ENCODE measurements around the gene TMEM132C. TPM values are rescaled to one million over a fixed set of nuclear protein-coding genes. Genes with fewer than 3 reads are reported as not detected.
A peak's percentile ranks its signal among the peaks of the same experiment; 100 is the strongest.

TMEM132C gene
- total RNA-seq, 2 donors from 2014 or later = 0.26 to 0.33 TPM

- Mint-ChIP-seq H3K4me3 (no peak overlapping the region), H3K27me3 (ENCODE audit: insufficient read depth) (peaks cover 27% of the 10 kb centered on the region), H3K36me3 (ENCODE audit: low read depth) (no peaks in the 10 kb centered on the region), H3K27ac (no peak overlapping the region), H3K9me3 (no peaks in the 10 kb centered on the region), H3K4me1 (no peaks in the 10 kb centered on the region)
- Histone ChIP-seq H3K4me3 (ENCODE audit: low read length) (no peak overlapping the region), H3K27ac (ENCODE audit: low read depth, low read length) (no peak overlapping the region), H3K36me3 (ENCODE audit: control insufficient read depth, insufficient read depth, low read length) (no peaks in the 10 kb centered on the region), H3K9ac (ENCODE audit: extremely low read depth, low read length, poor library complexity, severe bottlenecking) (no peak overlapping the region), H3K9me3 (ENCODE audit: control insufficient read depth, low read length) (no peaks in the 10 kb centered on the region), H3K4me1 (ENCODE audit: control insufficient read depth, insufficient read depth, low read length) (no peaks in the 10 kb centered on the region), H3K27me3 (ENCODE audit: control insufficient read depth, insufficient read depth, low read length, poor library complexity, severe bottlenecking) (peaks cover 9% of the 10 kb centered on the region)
- DNase-seq = peak; percentile 23
- WGBS, 2 experiments (ENCODE audit: insufficient coverage in 1 of 2, insufficient read length in 1 of 2) = 85 to 91% methylated on average over 7 of the region's 7 CpGs
- no peak for TF ChIP-seq CTCF (conservative IDR thresholded peaks at IDR 0.05)
These were observed 89.6 kb downstream of the TMEM132C start for GRCh38 chr12:128356547-128356946.

- no peak overlapping the region for H3K9ac ChIP-seq (ENCODE audit: extremely low read depth, low read length, poor library complexity, severe bottlenecking)
- peaks cover 37% of the 10 kb centered on the region for H3K27me3 ChIP-seq (ENCODE audit: control insufficient read depth, insufficient read depth, low read length, poor library complexity, severe bottlenecking)
- TF ChIP-seq CTCF (conservative IDR thresholded peaks at IDR 0.05) = no peak
- H3K4me3 Mint-ChIP-seq = no peak overlapping the region
- H3K4me1 ChIP-seq (ENCODE audit: control insufficient read depth, insufficient read depth, low read length) = peaks cover 5% of the 10 kb centered on the region
- H3K36me3 ChIP-seq (ENCODE audit: control insufficient read depth, insufficient read depth, low read length) = no peaks in the 10 kb centered on the region
- peaks cover 22% of the 10 kb centered on the region for H3K4me1 Mint-ChIP-seq
- 83 to 88% methylated on average over 2 to 7 of the region's 7 CpGs for WGBS, 2 experiments (ENCODE audit: insufficient coverage in 1 of 2, insufficient read length in 1 of 2)
- H3K27me3 Mint-ChIP-seq (ENCODE audit: insufficient read depth) = peaks cover 54% of the 10 kb centered on the region
- no peak overlapping the region for H3K4me3 ChIP-seq (ENCODE audit: low read length)
- peak; percentile 30 for DNase-seq
- no peaks in the 10 kb centered on the region for H3K9me3 ChIP-seq (ENCODE audit: control insufficient read depth, low read length)
- H3K27ac Mint-ChIP-seq = no peak overlapping the region
- H3K36me3 Mint-ChIP-seq (ENCODE audit: low read depth) = no peaks in the 10 kb centered on the region
- H3K27ac ChIP-seq (ENCODE audit: low read depth, low read length) = no peak overlapping the region
- H3K9me3 Mint-ChIP-seq = no peaks in the 10 kb centered on the region
These were observed 94.5 kb downstream of the TMEM132C start for GRCh38 chr12:128361400-128361995.

- Mint-ChIP-seq H3K4me3 (no peak overlapping the region), H3K27ac (no peak overlapping the region), H3K36me3 (ENCODE audit: low read depth) (no peaks in the 10 kb centered on the region), H3K27me3 (ENCODE audit: insufficient read depth) (peaks cover 68% of the 10 kb centered on the region), H3K4me1 (peaks cover 22% of the 10 kb centered on the region), H3K9me3 (no peaks in the 10 kb centered on the region)
- Histone ChIP-seq H3K9me3 (ENCODE audit: control insufficient read depth, low read length) (no peaks in the 10 kb centered on the region), H3K36me3 (ENCODE audit: control insufficient read depth, insufficient read depth, low read length) (no peaks in the 10 kb centered on the region), H3K27ac (ENCODE audit: low read depth, low read length) (peak overlapping the region; percentile 82), H3K4me3 (ENCODE audit: low read length) (no peak overlapping the region), H3K4me1 (ENCODE audit: control insufficient read depth, insufficient read depth, low read length) (peaks cover 5% of the 10 kb centered on the region), H3K9ac (ENCODE audit: extremely low read depth, low read length, poor library complexity, severe bottlenecking) (no peak overlapping the region), H3K27me3 (ENCODE audit: control insufficient read depth, insufficient read depth, low read length, poor library complexity, severe bottlenecking) (peaks cover 65% of the 10 kb centered on the region)
- no peak for TF ChIP-seq CTCF (conservative IDR thresholded peaks at IDR 0.05)
- DNase-seq = no peak
- WGBS, 2 experiments (ENCODE audit: insufficient coverage in 1 of 2, insufficient read length in 1 of 2) = 58 to 80% methylated on average over 4 to 5 of the region's 6 CpGs
These were observed 98.1 kb downstream of the TMEM132C start for GRCh38 chr12:128365032-128365431.
